ENCODE results near the gene TMPRSS9. TPM values are rescaled to one million over a fixed set of nuclear protein-coding genes. Genes with fewer than 3 reads are reported as not detected.

Gene TMPRSS9
- total and polyA plus RNA-seq, 12 donors = 0.32 to 1.7 (median 1.1) TPM

- no peak overlapping the region for H3K27ac ChIP-seq
- intact Hi-C loops (cut with DNase I) = no loop called here
- H3K9me3 ChIP-seq (replicated peaks in 1 of 3) = no peaks in the 10 kb centered on the region
- peaks cover 0 to 18% of the 10 kb centered on the region in 2 donors for H3K36me3 ChIP-seq (replicated peaks in 1 of 2)
- WGBS, 4 donors = 95 to 97% (median 95%) methylated on average over 18 to 25 of the region's 25 CpGs
- DNase-seq = no peak
- no peak overlapping the region for H3K4me3 ChIP-seq
- no peaks in the 10 kb centered on the region for H3K27me3 ChIP-seq
- TF ChIP-seq CTCF (IDR thresholded peaks at IDR 0.05) = no peak
- no peak for TF ChIP-seq POLR2A (IDR thresholded peaks at IDR 0.05)
- H3K4me1 ChIP-seq (replicated peaks in 1 of 2) = peaks cover 4 to 8% of the 10 kb centered on the region in 2 donors
Observed at GRCh38 chr19:2432131-2432848, 72.2 kb downstream of the TMPRSS9 start.

DNA sequence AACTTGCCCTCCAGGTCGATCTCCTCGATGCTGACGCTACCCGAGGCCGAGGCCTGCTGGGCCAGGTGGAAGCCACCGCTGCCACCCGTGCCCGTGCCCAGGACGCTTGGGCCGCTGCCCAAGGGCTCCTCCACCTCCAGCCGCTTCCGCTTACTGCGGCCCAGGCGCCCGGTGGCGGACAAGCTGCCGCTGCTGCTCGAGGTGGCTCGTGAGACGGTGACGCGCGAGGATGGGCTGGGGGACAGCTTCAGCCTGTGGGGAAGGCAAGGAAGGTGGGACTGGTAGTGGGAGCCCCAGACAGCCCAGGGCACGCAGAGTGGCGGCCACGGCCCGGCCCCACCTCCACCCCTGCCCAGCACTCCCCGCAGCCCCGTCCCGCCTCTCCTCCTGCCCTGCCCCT is 73.8 kb downstream of the TMPRSS9 start:
- H3K36me3 ChIP-seq (replicated peaks in 1 of 2) = peaks cover 0 to 29% of the 10 kb centered on the region in 2 donors
- intact Hi-C loops (cut with DNase I) = no loop called here
- H3K4me3 ChIP-seq = no peak overlapping the region
- no peaks in the 10 kb centered on the region for H3K9me3 ChIP-seq (replicated peaks in 1 of 3)
- DNase-seq = no peak
- H3K27me3 ChIP-seq = no peaks in the 10 kb centered on the region
- no peak overlapping the region for H3K27ac ChIP-seq
- H3K4me1 ChIP-seq (replicated peaks in 1 of 2) = no peaks in the 10 kb centered on the region
- 94 to 97% (median 97%) methylated on average over 11 to 30 of the region's 30 CpGs for WGBS, 4 donors
- TF ChIP-seq POLR2A (IDR thresholded peaks at IDR 0.05) = no peak
- no peak for TF ChIP-seq CTCF (IDR thresholded peaks at IDR 0.05)

- Histone ChIP-seq H3K36me3 (replicated peaks in 1 of 2) (peaks cover 0 to 29% of the 10 kb centered on the region in 2 donors), H3K4me3 (no peak overlapping the region), H3K27ac (no peak overlapping the region), H3K4me1 (replicated peaks in 1 of 2) (no peaks in the 10 kb centered on the region), H3K9me3 (replicated peaks in 1 of 3) (no peaks in the 10 kb centered on the region), H3K27me3 (no peaks in the 10 kb centered on the region)
- intact Hi-C loops (cut with DNase I) = no loop called here
- 94 to 96% (median 96%) methylated on average over 14 to 22 of the region's 22 CpGs for WGBS, 4 donors
- DNase-seq = no peak
- no peak for TF ChIP-seq POLR2A (IDR thresholded peaks at IDR 0.05)
- TF ChIP-seq CTCF (IDR thresholded peaks at IDR 0.05) = no peak
Observed at GRCh38 chr19:2434267-2434666, 74.2 kb downstream of the TMPRSS9 start.

DNA sequence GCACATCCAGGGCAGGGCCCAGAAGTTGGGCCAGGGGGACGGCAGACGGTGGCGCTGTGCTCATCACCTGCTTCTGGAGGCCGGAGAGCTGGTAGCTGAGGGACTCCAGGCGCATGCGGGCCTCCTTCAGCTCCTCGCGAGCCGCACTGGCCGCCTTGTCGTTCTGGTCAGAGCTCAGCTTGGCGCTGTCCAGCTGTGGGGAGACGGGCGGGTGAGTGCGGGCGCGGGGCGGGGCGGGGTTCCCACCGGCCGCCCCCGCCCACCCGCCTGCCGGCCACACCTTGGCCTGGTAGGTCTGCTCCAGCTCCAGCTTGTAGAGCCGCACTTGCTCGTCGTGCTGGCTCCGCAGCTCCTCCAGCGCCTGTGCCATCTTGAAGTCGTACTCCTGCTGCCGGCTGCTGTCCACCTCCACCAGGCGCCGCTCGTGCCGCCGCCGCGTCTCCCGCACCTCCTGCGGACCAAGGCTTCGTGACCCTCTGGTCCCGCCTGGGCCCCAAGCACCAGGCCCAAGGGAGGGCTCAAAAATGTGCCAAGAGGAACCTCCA is 74.7 kb downstream of the TMPRSS9 start:
- Histone ChIP-seq H3K27ac (no peak overlapping the region), H3K27me3 (no peaks in the 10 kb centered on the region), H3K4me3 (no peak overlapping the region), H3K9me3 (replicated peaks in 1 of 3) (no peaks in the 10 kb centered on the region), H3K36me3 (replicated peaks in 1 of 2) (peaks cover 0 to 29% of the 10 kb centered on the region in 2 donors), H3K4me1 (replicated peaks in 1 of 2) (no peaks in the 10 kb centered on the region)
- TF ChIP-seq CTCF (IDR thresholded peaks at IDR 0.05) (no peak), POLR2A (IDR thresholded peaks at IDR 0.05) (no peak)
- no peak for DNase-seq
- 95 to 97% (median 96%) methylated on average over 14 to 42 of the region's 42 CpGs for WGBS, 4 donors
- intact Hi-C loops (cut with DNase I) = no loop called here

All from adrenal gland (tissue), 12 donors.